K562 (cell line): ENCODE results near the gene STK26. TPM values are rescaled to one million over a fixed set of nuclear protein-coding genes. Genes with fewer than 3 reads are reported as not detected.

Source experiments
- ATAC-seq: fragments of 200-7000 bp; cut with Tn5 transposase; 3 replicates; pipeline ENCODE4 v1.9.1; 2020; ENCODE audit warnings: moderate library complexity
- BruUV-seq: library from RNA; stranded (reverse); fragments of 400-500 nt; replicated peaks from 2 replicates; lab custom pipeline; 2021; lab: Mats Ljungman, UMichigan
- CTCF ChIA-PET: fragments of 300-600 bp; formaldehyde crosslinking; extraction: SDS; loops from one replicate; lab custom pipeline; 2021; ENCODE audit warnings: low intra/inter-chr PET ratio; lab: Yijun Ruan, JAX
- POLR2A ChIA-PET: fragments of 300-600, 350-650 bp; sonication (Branson Sonifier 250); formaldehyde crosslinking; extraction: SDS; loops from one replicate; lab custom pipeline; 2021; ENCODE audit warnings: antibody characterized with exemption, inconsistent platforms; lab: Yijun Ruan, JAX
- DNase-seq, 4 experiments: peaks; one replicate each; pipeline versions ENCODE4 v3.0.0 to v3.0.0-alpha.2; 2011 to 2018; ENCODE audit warnings: low spot score in 3 of 4, mixed read lengths in 3 of 4; ENCODE audit errors: extremely low read depth in 1 of 4
- FAIRE-seq: peaks from 2 replicates; lab custom pipeline; 2011; peaks lifted over from hg19 to GRCh38; lab: Jason Lieb, UNC
- H2AFZ ChIP-seq: 2 replicates; pipeline ENCODE4 v1.6.0; 2011; ENCODE audit warnings: low read depth, low read length, control low read depth, inconsistent platforms
- H3K27ac ChIP-seq: fragments of 200-600 bp; 3 replicates; pipeline ENCODE4 v1.8.0; 2011; ENCODE audit warnings: low read depth, mild to moderate bottlenecking, control low read depth, inconsistent platforms, low read length, moderate library complexity, mixed read lengths; ENCODE audit errors: extremely low read depth
- H3K27me3 ChIP-seq, 2 experiments: fragments of 300-600 bp in 1 of 2; 2 replicates in 1 of 2; 3 replicates in 1 of 2; pipeline versions ENCODE4 v1.6.0 to v1.8.0; 2011; ENCODE audit warnings: inconsistent platforms in 2 of 2, low read length in 2 of 2, mild to moderate bottlenecking in 1 of 2, mixed read lengths in 1 of 2, moderate library complexity in 1 of 2; ENCODE audit not compliant: control insufficient read depth in 2 of 2, insufficient read depth in 2 of 2
- H3K36me3 ChIP-seq: fragments of 300-600 bp; 3 replicates; pipeline ENCODE4 v1.8.0; 2011; ENCODE audit warnings: mild to moderate bottlenecking, low read length, inconsistent platforms; ENCODE audit not compliant: control insufficient read depth, insufficient read depth
- H3K4me1 ChIP-seq, 2 experiments: fragments of 200-600 bp in 1 of 2; replicated peaks in 1 of 2; 2 replicates in 1 of 2; 3 replicates in 1 of 2; pipeline versions ENCODE4 v1.5.1 to v1.8.0; 2011; ENCODE audit warnings: inconsistent platforms in 2 of 2, low read length in 2 of 2, mild to moderate bottlenecking in 1 of 2, mixed read lengths in 1 of 2, moderate library complexity in 1 of 2; ENCODE audit not compliant: control insufficient read depth in 2 of 2, insufficient read depth in 2 of 2
- H3K4me2 ChIP-seq: 2 replicates; pipeline ENCODE4 v1.6.1; 2011; ENCODE audit warnings: low read length, control low read depth, inconsistent platforms, mixed read lengths; ENCODE audit not compliant: insufficient read depth
- H3K4me3 ChIP-seq: fragments of 200-600 bp; sonication (generic), shearing (Covaris generic); 2 replicates; pipeline ENCODE4 v1.5.1; 2016; ENCODE audit warnings: control low read depth, inconsistent platforms
- H3K79me2 ChIP-seq: fragments of 200-600 bp; 3 replicates; pipeline ENCODE4 v1.8.0; 2011; ENCODE audit warnings: low read length, inconsistent platforms; ENCODE audit not compliant: control insufficient read depth, insufficient read depth
- H3K9ac ChIP-seq, 2 experiments: 2 replicates each; pipeline versions ENCODE4 v1.6.0 to v1.6.1; 2011; ENCODE audit warnings: low read depth in 2 of 2, low read length in 2 of 2, control low read depth in 1 of 2, inconsistent platforms in 1 of 2, mild to moderate bottlenecking in 1 of 2, mixed read lengths in 1 of 2; ENCODE audit not compliant: insufficient read depth in 1 of 2
- H3K9me1 ChIP-seq: one replicate; pipeline ENCODE4 v1.6.0; 2011; ENCODE audit warnings: inconsistent platforms, mild to moderate bottlenecking, low read length, moderate library complexity; ENCODE audit not compliant: control insufficient read depth, insufficient read depth
- H3K9me3 ChIP-seq: replicated peaks from 2 replicates; pipeline ENCODE4 v1.5.1; 2011; ENCODE audit warnings: low read depth, low read length, inconsistent platforms; ENCODE audit not compliant: control insufficient read depth, insufficient read depth
- H4K20me1 ChIP-seq: replicated peaks from 2 replicates; pipeline ENCODE4 v1.6.1; 2011; ENCODE audit warnings: low read length, inconsistent platforms, mixed read lengths; ENCODE audit not compliant: control insufficient read depth, insufficient read depth
- AFF4 ChIP-seq: sonication (generic); formaldehyde crosslinking; IDR thresholded peaks from 2 replicates; pipeline ENCODE4 v1.8.0; 2023; ENCODE audit warnings: mild to moderate bottlenecking, missing genetic modification reagents
- EP400 ChIP-seq: fragments of 450-650 bp; IDR thresholded peaks from 2 replicates; pipeline ENCODE4 v1.6.1; 2017; ENCODE audit warnings: antibody characterized with exemption, mild to moderate bottlenecking, moderate library complexity
- GTF2E2 ChIP-seq: fragments of 200-800 bp; sonication (Bioruptor generic); IDR thresholded peaks from 2 replicates; pipeline ENCODE4 v1.6.1; 2016; ENCODE audit warnings: missing genetic modification characterization, missing compliant biosample characterization
- HDAC3 ChIP-seq: fragments of 450-650 bp; IDR thresholded peaks from 2 replicates; pipeline ENCODE4 v1.6.1; 2018; ENCODE audit warnings: borderline replicate concordance, mild to moderate bottlenecking, moderate library complexity; ENCODE audit not compliant: partially characterized antibody
- MTA2 ChIP-seq: fragments of 450-650 bp; IDR thresholded peaks from 2 replicates; pipeline ENCODE4 v1.6.1; 2016; ENCODE audit warnings: low read depth
- NFIX ChIP-seq: fragments of 250-450 bp; sonication (Bioruptor Pico); IDR thresholded peaks from 2 replicates; pipeline ENCODE4 v1.4.0; 2020; ENCODE audit warnings: low read depth, mild to moderate bottlenecking, moderate library complexity
- NFRKB ChIP-seq: fragments of 450-650 bp; IDR thresholded peaks from 2 replicates; pipeline ENCODE4 v1.6.1; 2016; ENCODE audit warnings: low read depth
- NR2C2 ChIP-seq, 2 experiments: fragments of 200-800 bp in 1 of 2; sonication (Bioruptor generic) in 1 of 2; sonication (generic) in 1 of 2; formaldehyde crosslinking in 1 of 2; IDR thresholded peaks; 2 replicates each; pipeline versions ENCODE4 v1.6.1 to v1.8.0; 2016 to 2022; ENCODE audit warnings: mild to moderate bottlenecking in 1 of 2, missing compliant biosample characterization in 1 of 2, missing genetic modification characterization in 1 of 2, missing genetic modification reagents in 1 of 2
- PBX2 ChIP-seq, 2 experiments: IDR thresholded peaks in 1 of 2; conservative IDR thresholded peaks in 1 of 2; 2 replicates each; pipeline ENCODE4 v1.6.1; 2016; ENCODE audit warnings: low read depth in 2 of 2, mild to moderate bottlenecking in 1 of 2, missing compliant biosample characterization in 1 of 2, missing genetic modification characterization in 1 of 2, moderate library complexity in 1 of 2
- PHB2 ChIP-seq: fragments of 450-650 bp; IDR thresholded peaks from 2 replicates; pipeline ENCODE4 v1.6.1; 2017; ENCODE audit warnings: low read depth
- POLR2AphosphoS2 ChIP-seq: IDR thresholded peaks from 2 replicates; pipeline ENCODE4 v1.6.1; 2012; ENCODE audit warnings: low read length, improper control_type of control experiment
- RBM14 ChIP-seq: fragments of 200-400 bp; formaldehyde crosslinking; IDR thresholded peaks from 2 replicates; pipeline ENCODE4 v1.6.1; 2018; ENCODE audit warnings: low read depth, mild to moderate bottlenecking, low read length, moderate library complexity, borderline replicate concordance; ENCODE audit not compliant: insufficient read depth
- SMAD1 ChIP-seq: fragments of 150-350 bp; IDR thresholded peaks from 2 replicates; pipeline ENCODE4 v1.6.1; 2014; ENCODE audit warnings: low read length, low read depth; ENCODE audit not compliant: partially characterized antibody
- SMAD2 ChIP-seq: fragments of 150-350 bp; IDR thresholded peaks from 2 replicates; pipeline ENCODE4 v1.6.1; 2014; ENCODE audit warnings: low read depth, mild to moderate bottlenecking, low read length
- ZNF75A ChIP-seq: fragments of 450-650 bp; formaldehyde crosslinking; IDR thresholded peaks from 2 replicates; pipeline ENCODE4 v1.4.0; 2020; ENCODE audit warnings: mild to moderate bottlenecking
- WGBS: fragments of 100-300 bp; shearing (Covaris generic); methylation state at CpG from one replicate; pipeline ENCODE4 v1.1.6; 2016; ENCODE audit warnings: low coverage, mixed read lengths; ENCODE audit not compliant: insufficient coverage; ENCODE audit errors: missing lambda C conversion rate; 5-methylcytosine and 5-hydroxymethylcytosine counted together
- in situ Hi-C: fragments of 300-500 bp; cut with MboI; formaldehyde crosslinking; loops from 4 replicates; pipeline ENCODE4 v1.15.0; 2018; ENCODE audit warnings: inconsistent platforms, mixed read lengths
- intact Hi-C: fragments of 100-400 bp; cut with micrococcal nuclease; formaldehyde crosslinking; loops from 2 replicates; pipeline ENCODE4 v1.14.2; 2022
- polyA plus RNA-seq, 8 experiments: library from polyadenylated mRNA; depleted of rRNA in 4 of 8; stranded (reverse) in 5 of 8; unstranded in 3 of 8; fragments of >200 nt; fragmentation: Nextera tagmentation in 2 of 8; fragmentation: Illumina TruSeq in 1 of 8; extraction: Ambion mirVana in 2 of 8; extraction: Trizol in 1 of 8; gene quantifications; 2 replicates each; pipeline versions ENCODE4 v1.2.1 to v1.2.3, GENCODE V29; 2011 to 2014; ENCODE audit warnings: inconsistent platforms in 1 of 8, missing spikeins in 1 of 8
- total RNA-seq, 7 experiments: library from RNA; depleted of rRNA in 6 of 7; stranded (reverse); fragments of >200 nt in 6 of 7; fragmentation: Illumina TruSeq in 2 of 7; extraction: Trizol in 2 of 7; gene quantifications; 2 replicates each; pipeline versions ENCODE4 v1.2.1 to v1.2.3, GENCODE V29; 2011 to 2021; ENCODE audit warnings: low replicate concordance in 1 of 7

Gene STK26
- total and polyA plus RNA-seq, 9 of the 15 experiments (the other 6 are each of a cell fraction or from before 2014, with no cell fraction given), result 28.1 to 72.9 (median 50.1) TPM

- ATAC-seq (peak; percentile 38), FAIRE-seq (no peak), DNase-seq (peak in 1 of 4 experiments; percentile 36)
- Histone ChIP-seq H3K27me3 (no peaks in the 10 kb centered on the region), H3K4me2 (no peak overlapping the region), H3K79me2 (no peaks in the 10 kb centered on the region), H3K9ac (peak overlapping the region in 1 of 2 experiments; percentile 61; a peak in 2 of 4 replicates), H3K27ac (peak overlapping the region; percentile 82), H3K4me1 (peaks cover 7 to 34% of the 10 kb centered on the region in 2 experiments; a peak in 4 of 5 replicates), H3K36me3 (no peaks in the 10 kb centered on the region), H4K20me1 (no peaks in the 10 kb centered on the region), H2AFZ (peak overlapping the region; percentile 96), H3K9me3 (no peaks in the 10 kb centered on the region), H3K4me3 (no peak overlapping the region), H3K9me1 (no peaks in the 10 kb centered on the region)
- intact Hi-C loops (loop anchor here (5.0 kb wide), 2 partner anchors 90 to 145 kb away; no protein-coding TSS in a partner anchor), in situ Hi-C loops (no loop called here)
- POLR2A ChIA-PET, result no interaction called here
- CTCF ChIA-PET, result no interaction called here
- BruUV-seq, result no TSS peak
- WGBS, result 7% methylated on average over 4 of the region's 5 CpGs
- TF ChIP-seq SMAD1 (no peak), NFIX (no peak), SMAD2 (no peak), PHB2 (no peak), POLR2AphosphoS2 (no peak), EP400 (0 out of 2 replicates have a peak, but pooled peaks have one; percentile 16), NFRKB (0 out of 2 replicates have a peak, but pooled peaks have one; percentile 34), RBM14 (no peak), ZNF75A (no peak), AFF4 (no peak), MTA2 (no peak), NR2C2 (CRISPR knock-in tag; IDR thresholded peaks at IDR 0.05) (no peak), NR2C2 (tag; IDR thresholded peaks at IDR 0.05) (peak; percentile 39; the same call in 1 of the 2 replicates), HDAC3 (no peak), PBX2 (CRISPR knock-in tag; IDR thresholded peaks at IDR 0.05; ENCODE audit: low read depth) (no peak), PBX2 (tag; conservative IDR thresholded peaks at IDR 0.05; ENCODE audit: low read depth) (0 out of 2 replicates have a peak, but pooled peaks have one; percentile 7), GTF2E2 (tag) (no peak)
Observed at GRCh38 chrX:131987252-131987651, 35.9 kb upstream of the STK26 start.
